HG03095 (cell line): Measurements from ENCODE around the gene PARD6G.

Experiments used
- ATAC-seq: cut with Tn5 transposase; IDR thresholded peaks from one replicate; pipeline ENCODE4 v1.9.1; 2021; ENCODE audit warnings: moderate library complexity; ENCODE audit not compliant: unreplicated experiment

PARD6G gene

GRCh38 chr18:80192653-80193385 is 54.5 kb downstream of the PARD6G start:
- ATAC-seq = no peak

GRCh38 chr18:80191907-80192652 is 55.2 kb downstream of the PARD6G start:
- no peak for ATAC-seq

GRCh38 chr18:80191264-80191663 is 56.0 kb downstream of the PARD6G start:
- ATAC-seq = no peak

GRCh38 chr18:80190311-80190710 is 57.0 kb downstream of the PARD6G start:
- ATAC-seq = no peak

GRCh38 chr18:80189531-80189865 is 57.8 kb downstream of the PARD6G start:
- no peak for ATAC-seq

- no peak for ATAC-seq
These were observed 58.4 kb downstream of the PARD6G start for GRCh38 chr18:80188643-80189530.

- no peak for ATAC-seq
These were observed 59.2 kb downstream of the PARD6G start for GRCh38 chr18:80187956-80188642.

- ATAC-seq = no peak
These were observed 61.8 kb downstream of the PARD6G start for GRCh38 chr18:80185545-80185944.

GRCh38 chr18:80184243-80184772 is 63.0 kb downstream of the PARD6G start:
- no peak for ATAC-seq

GRCh38 chr18:80183273-80184050 is 63.9 kb downstream of the PARD6G start:
- ATAC-seq = no peak

GRCh38 chr18:80182855-80183254 is 64.5 kb downstream of the PARD6G start:
- ATAC-seq = no peak

- ATAC-seq = no peak
These were observed 65.5 kb downstream of the PARD6G start for GRCh38 chr18:80181642-80182461.

- ATAC-seq = no peak
These were observed 66.3 kb downstream of the PARD6G start for GRCh38 chr18:80180778-80181564.

- no peak for ATAC-seq
These were observed 67.3 kb downstream of the PARD6G start for GRCh38 chr18:80179857-80180558.

- ATAC-seq = no peak
These were observed 68.1 kb downstream of the PARD6G start for GRCh38 chr18:80178935-80179818.

GRCh38 chr18:80177128-80177527 is 70.2 kb downstream of the PARD6G start:
- no peak for ATAC-seq
